ENCODE results near the gene ATG13.
"Not testable (repeated sequence)": the region's sequence is repeated elsewhere in the genome, so short reads cannot be mapped to it uniquely, and the experiment has no call there.

GRCh38 chr11:46717825-46718154 lies 100.4 kb downstream of the ATG13 start:
- TF ChIP-seq, protein P1, sequence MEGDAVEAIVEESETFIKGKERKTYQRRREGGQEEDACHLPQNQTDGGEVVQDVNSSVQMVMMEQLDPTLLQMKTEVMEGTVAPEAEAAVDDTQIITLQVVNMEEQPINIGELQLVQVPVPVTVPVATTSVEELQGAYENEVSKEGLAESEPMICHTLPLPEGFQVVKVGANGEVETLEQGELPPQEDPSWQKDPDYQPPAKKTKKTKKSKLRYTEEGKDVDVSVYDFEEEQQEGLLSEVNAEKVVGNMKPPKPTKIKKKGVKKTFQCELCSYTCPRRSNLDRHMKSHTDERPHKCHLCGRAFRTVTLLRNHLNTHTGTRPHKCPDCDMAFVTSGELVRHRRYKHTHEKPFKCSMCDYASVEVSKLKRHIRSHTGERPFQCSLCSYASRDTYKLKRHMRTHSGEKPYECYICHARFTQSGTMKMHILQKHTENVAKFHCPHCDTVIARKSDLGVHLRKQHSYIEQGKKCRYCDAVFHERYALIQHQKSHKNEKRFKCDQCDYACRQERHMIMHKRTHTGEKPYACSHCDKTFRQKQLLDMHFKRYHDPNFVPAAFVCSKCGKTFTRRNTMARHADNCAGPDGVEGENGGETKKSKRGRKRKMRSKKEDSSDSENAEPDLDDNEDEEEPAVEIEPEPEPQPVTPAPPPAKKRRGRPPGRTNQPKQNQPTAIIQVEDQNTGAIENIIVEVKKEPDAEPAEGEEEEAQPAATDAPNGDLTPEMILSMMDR (IDR thresholded peaks at IDR 0.05), result not testable (repeated sequence)
- not testable (repeated sequence) for TF ChIP-seq POLR2A (IDR thresholded peaks at IDR 0.05)

Data from adrenal gland (tissue), 5 donors.